Pons (tissue), 1 donor: Measurements from ENCODE around the gene RTF1.
A peak's percentile ranks its signal among the peaks of the same experiment; 100 is the strongest.
"Not testable (repeated sequence)": the region's sequence is repeated elsewhere in the genome, so short reads cannot be mapped to it uniquely, and the experiment has no call there.

Experiments
- DNase-seq: peaks from one replicate; pipeline ENCODE4 v3.0.0-alpha.2; 2016; ENCODE audit warnings: low spot score

Gene RTF1

DNA sequence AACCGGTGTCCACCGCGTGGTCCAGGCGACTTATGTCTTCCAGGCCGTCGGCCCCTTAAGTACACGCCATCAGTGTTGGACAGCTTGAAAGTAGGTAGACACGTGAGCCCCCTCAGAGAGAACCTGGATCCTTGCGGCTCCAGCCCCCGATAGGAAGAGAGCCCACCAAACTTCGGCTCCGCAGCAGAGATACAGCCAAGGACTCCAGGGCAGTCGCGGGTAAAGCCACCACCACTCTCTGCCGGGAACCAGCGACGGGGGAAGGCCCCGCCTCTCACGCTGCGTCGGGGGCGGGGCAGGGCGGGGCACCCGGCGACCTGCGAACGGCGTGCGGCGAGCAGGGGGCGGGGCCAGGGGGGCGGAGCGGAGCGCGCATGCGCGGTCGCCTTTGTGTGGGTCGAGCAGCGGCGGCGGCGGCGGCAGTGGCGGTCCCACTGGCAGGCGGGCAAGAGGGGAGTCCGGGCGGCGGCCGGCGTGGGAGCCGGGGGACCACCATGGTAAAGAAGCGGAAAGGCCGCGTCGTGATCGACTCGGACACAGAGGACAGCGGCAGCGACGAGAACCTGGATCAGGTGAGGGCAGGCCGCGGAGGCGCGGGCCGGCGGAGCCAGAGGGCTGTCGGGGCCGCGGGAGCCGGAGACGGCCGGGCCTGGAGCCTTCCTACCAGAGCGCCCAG is at the start of gene RTF1:
Gene RTF1 (plus strand): TSS at position 354 of the 676 bp plus-strand sequence. CDS start 21 bp downstream, at position 375.
- DNase-seq = peak; percentile 87

DNA sequence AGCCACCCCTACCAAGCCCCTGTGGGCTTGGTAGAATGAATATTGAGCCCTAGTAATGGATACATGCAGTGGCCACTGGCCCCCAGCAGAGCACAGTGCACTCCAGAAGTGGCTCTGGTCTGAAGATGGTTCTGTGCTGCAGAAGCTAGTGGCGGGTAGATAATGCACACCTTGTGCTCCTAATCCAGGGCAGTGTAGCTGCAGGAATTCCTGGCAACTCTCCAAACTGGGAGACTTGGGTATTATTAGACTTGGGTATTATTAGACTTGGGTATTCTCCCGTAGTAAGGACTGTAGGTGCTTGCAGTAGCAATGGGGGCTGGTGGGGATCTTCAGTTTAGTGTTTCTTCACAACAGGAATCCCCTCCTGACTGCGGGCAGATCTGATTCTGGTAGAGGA is 49.5 kb upstream of the RTF1 start:
- no peak for DNase-seq

DNA sequence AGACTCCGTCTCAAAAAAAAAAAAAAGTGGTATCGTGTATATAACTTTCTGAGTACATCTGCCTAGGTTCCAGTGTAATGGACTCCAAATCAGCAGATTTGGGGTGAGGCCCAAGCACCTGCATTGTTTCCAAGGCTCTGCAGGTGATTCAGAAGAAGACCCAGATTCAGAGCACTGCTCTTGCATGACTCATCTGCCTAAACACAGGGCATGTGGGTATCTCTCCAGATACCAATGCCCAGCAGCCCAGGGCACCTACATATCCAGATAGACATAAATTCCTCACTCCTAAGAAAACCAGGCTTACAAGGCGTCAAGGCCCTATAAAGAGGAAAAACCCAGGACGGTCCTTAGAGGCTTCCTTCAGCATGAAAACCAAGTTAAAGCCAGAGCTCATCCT is 38.9 kb upstream of the RTF1 start:
- no peak for DNase-seq

DNA sequence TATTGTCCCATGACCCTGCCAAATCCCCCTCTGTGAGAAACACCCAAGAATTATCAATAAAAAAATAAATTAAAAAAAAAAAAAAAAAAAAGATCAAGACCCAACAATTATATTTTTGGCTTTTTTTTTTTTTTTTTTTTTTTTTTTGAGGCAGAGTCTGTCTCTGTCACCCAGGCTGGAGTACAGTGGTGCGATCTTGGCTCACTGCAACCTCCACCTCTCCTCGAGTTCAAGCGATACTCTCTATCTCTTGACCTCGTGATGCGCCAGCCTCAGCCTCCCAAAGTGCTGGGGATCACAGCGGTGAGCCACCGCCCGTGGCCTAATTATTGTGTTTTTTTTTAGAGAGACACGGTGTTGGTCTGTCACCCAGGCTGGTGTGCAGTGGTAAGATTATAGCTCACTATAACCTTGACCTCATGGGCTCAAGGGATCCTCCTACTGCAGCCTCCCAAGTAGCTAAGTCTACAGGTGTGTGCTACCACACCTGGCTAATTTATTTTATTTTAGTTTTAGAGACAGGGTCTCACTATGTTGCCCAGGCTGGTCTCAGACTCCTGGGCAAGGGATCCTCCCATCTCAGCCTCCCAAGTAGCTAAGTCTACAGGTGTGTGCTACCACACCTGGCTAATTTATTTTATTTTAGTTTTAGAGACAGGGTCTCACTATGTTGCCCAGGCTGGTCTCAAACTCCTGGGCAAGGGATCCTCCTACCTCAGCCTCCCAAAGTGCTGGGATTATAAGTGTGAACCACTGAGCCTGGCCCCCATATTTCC is 32.7 kb upstream of the RTF1 start:
- DNase-seq = not testable (repeated sequence)

DNA sequence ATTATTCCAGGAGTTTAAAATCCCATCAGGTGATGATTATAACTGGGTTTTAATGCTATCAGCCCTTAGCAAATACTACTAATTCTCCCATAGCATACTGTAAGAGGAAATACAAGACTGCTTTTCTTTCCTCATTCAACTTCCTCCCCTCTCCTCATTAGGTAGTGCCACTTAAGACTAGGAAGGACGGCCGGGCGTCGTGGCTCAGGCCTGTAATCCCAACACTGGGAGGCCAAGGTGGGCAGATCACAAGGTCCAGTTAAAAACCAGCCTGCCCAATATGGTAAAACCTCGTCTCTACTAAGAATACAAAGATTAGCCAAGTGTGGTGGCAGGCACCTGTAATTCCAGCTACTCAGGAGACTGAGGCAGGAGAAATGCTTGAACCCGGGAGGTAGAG is 29.2 kb upstream of the RTF1 start:
- DNase-seq = no peak

DNA sequence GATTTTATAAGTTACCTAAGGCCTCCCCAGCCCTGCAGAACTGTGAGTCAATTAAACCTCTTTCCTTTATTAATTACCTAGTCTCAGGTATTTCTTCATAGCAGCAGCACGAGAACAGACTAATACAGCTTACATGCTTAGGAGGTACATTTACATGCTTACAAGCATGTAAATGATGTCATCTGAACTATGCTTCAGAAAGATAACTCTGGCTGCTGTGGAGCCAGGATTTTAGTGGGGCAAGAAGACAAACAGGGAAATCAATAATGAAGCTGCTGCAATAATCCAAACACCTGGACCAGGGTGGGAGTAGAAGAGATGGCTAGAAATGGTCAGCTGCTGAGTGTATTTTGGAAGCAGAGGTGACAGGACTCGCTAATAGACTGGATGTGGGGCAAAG is 24.2 kb upstream of the RTF1 start:
- no peak for DNase-seq

DNA sequence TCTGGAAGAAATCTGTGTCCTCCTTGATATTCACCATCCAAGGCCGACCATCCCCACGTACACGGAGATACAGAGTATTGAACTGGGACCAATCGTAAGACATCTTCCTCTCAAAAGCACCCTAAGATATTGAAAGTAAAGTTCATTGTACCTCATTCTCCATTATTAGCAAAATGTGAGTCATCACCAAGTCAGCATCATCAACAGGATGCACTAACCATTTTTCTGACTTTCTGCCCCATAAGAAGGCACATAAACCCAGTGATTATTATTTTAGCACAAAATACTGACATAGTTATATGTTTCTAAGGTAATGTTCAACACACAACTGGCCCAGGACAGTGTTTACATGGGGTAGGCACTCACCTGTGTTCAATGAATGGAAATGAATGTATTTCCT is 22.0 kb upstream of the RTF1 start:
- no peak for DNase-seq

DNA sequence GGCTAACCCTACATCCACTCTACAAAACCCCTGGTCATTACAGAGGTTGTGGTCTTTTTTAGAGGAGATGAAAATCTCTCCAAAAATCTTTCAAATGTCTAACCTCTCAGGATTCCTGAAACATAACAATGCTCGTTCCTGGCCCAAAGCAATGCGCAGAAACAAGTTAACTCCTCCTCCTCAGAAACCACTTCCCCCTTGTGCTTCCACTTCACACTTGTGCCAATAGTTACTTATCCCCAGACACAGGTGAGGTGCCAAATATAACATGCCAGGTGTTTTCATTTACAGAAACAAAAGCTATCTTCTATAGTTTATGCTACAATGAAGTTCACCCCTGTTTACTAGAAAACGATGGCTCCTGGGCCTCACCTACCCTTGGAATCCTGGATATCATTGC is 20.8 kb upstream of the RTF1 start:
- no peak for DNase-seq

DNA sequence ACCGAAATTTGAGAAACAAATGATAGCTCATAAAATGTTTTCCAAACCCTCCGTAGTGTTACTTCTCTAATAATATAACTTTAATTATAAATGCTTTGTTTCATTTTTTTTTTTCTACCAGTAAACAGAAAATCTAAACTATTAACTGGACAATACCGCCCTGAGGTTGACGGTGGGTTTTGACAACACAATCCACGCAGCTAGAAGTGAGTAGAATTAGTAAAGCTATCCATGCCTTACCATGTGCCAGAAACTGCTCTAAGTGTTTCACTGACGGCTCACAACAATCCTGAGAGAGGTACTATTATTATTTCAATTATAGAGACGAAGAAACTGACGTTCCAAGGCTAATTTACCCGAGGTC is 15.0 kb upstream of the RTF1 start:
- no peak for DNase-seq

DNA sequence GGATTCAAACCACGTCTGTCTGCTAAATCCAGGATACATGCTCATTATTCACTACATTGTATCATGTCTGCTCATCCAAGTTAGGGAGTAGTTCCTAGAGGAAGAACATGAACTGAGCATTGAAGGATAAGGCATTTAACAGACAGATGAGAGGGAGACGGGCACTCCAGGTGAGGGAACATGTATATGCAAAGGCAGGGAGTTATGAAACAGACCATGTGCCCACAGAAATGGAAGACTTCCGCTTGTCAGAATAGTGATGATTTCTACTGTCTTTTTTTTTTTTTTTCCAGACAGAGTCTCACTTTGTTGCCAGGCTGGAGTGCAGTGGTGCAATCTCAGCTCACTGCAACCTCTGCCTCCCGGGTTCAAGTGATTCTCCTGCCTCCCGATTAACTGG is 9.6 kb upstream of the RTF1 start:
- DNase-seq = no peak

DNA sequence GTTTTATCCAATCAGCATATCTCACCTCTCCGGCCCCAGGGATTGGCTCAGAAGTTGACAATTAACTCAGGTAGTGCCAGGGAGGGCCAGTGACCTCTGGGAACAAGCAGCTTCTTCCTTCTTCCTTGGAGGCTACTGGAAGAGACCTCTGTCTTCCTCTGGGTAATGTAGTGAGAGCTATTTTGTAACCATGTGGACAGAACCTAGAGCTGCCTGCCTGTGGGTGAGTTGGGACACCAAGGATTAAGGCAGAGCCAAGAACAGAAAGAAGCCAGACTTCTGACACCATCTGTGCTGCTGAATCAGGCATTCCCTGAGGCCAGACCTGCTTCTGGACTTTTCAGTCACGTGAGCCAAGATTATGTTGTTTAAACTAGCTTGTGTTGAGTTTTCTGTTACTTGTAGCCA is 8.7 kb upstream of the RTF1 start:
- DNase-seq = no peak

DNA sequence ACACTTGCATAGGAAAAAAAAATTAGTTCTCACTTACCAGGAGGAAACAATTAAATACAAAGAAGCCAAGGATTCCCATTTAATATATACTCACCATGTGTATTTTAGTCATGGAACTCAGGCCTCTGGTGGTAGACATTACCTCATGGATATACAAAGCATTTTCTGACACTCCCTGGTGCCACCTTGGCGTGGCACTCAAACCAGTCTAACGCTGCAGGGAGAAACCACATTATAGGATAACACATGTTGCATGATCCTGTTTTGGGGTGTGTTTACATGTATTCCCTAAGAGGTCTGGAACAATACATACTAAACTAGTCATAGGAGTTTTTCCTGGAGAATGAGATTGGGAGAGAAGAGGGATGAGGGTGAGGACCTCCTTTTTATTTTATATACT is 5.9 kb upstream of the RTF1 start:
- no peak for DNase-seq

DNA sequence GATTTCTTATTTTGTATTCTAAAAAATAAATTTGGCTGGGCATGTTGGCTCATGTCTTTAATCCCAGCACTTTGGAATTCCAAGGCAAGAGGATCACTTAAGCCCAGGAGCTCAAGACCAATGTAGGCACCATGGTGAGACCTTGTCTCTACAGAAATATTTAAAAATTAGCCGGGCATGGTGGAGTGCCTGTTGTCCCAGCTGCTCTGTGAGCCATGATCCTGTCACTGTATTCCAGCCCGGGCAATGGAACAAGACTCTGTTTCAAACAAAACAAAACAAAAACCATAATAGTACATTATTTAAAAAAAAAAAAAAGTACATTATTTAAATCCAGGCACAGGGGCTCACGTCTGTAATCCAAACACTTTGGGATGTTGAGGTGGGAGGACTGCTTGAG is 5.5 kb upstream of the RTF1 start:
- DNase-seq = no peak

DNA sequence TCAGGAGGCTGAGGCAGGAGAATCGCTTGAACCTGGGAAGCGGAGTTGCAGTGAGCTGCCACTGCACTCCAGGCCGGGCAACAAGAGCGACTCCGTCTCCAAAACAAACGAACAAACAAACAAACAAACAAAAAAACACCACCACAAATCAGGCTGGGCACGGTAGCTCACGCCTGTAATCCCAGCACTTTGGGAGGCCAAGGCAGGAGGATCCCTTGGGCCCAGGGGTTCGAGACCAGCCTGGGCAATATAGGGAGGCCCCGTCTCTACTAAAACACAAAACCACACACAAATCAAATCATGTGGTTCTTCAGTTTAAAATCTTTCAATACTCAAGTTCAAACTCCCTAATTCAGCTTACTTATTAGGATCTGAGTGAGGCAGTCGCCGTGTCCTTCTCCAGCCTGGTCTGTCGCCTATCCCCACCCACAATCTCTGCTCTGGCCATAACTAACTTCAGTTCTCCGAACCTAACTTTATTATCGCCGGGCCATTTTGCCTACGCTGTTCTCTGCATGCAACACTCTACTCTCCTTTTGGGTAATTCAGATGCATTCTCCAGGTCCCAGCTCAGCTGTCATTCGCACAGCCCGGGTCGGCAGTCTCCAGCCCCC is 660 bp upstream of the RTF1 start:
- DNase-seq = no peak

DNA sequence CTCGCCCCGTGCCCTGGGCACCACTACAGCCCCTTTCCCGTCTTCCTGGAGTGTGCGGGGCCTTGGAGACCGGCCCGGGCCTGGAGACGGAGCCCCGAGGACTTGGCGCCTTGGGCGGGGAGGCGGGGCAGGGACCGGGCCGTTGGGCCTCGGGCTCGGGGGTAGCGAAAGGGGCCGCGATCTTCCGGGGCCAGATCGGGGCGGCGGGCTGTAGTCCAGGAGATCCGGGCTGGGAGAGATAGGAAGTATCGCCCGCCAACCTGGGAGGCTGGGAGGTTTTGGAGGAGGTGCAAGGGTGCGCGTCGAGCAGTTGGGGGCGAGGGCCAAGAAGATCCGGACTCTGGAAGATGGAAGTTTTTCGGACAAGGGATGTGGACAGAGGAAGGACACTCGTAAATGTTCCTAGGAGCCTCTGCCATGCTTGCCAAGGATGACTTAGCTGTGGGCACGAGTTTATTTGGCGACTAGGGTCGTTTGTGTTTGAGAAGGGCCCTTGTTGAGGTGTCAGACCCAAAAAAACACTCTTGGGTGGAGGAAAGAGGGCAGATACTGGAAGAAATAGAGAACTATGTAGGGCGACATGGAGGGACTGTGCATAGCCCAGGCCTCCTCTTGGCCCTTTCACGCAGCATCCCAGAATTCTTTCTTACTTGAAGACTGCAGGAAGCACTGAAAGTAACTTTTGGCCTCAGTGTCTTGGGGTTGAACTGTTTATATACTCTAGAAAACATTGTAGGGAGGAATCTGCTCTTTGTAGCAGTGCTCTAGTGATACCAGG is 712 bp downstream of the RTF1 start:
- no peak for DNase-seq

DNA sequence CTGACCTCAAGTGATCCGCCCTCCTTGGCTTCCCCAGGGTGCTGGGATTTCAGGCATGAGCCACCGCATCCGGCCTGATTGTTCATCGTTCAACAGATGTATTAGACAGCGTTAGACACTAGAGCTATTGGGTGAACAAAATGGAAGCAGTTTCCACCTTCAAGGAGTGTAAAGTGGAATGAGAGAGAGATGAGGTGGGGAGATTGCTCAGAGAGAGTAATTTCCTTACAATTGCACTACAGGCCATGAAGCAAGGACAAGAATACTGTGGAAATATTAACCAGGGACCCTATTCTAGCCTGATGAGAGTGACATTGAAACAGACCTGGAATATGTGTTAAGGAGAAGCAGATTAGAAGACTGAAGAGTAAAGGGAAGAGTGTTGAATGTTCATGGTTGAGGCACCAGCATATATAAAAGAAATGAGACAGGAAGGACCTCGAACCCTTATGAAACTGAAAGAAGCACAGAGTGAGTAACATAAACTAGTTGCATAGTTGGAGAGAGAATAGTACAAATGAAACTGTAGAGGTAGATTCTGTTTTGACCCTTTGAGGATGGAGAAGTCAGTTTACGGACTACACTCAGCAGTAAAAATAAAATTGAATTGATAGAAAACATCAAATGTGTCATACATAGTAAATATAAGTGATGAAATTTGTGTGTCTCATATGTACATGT is 7.2 kb downstream of the RTF1 start:
- DNase-seq = no peak

DNA sequence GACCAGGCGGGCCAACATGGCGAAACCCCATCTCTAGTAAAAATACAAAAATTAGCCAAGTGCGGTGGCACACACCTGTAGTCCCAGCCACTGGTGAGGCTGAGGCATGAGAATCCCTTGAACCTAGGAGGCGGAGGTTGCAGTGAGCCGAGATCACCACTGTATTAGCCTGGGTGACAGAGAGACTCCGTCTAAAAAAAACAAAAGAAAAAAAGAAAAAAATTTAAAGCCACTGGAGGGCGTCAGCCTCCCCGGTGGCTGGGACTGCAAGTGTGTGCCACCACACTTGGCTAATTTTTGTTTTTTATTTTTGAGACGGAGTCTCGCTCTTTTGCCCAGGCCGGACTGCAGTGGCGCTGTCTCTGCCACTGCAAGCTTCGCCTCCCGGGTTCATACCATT is 7.9 kb downstream of the RTF1 start:
- no peak for DNase-seq

DNA sequence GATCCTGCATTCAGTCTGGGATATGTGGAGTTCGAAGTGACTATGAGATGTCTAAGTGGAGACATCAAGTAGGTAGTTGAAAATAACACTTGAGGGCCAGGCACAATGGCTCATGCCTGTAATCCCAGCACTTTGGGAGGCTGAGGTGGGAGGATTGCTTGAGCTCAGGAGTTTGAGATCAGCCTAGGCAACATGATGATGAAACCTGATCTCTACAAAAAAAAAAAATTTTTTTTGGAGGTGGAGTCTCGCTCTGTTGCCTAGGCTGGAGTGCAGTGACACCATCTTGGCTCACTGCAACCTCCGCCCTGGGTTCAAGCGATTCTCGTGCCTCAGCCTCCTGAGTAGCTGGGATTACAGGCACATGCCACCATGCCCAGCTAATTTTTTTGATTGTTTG is 9.0 kb downstream of the RTF1 start:
- not testable (repeated sequence) for DNase-seq

DNA sequence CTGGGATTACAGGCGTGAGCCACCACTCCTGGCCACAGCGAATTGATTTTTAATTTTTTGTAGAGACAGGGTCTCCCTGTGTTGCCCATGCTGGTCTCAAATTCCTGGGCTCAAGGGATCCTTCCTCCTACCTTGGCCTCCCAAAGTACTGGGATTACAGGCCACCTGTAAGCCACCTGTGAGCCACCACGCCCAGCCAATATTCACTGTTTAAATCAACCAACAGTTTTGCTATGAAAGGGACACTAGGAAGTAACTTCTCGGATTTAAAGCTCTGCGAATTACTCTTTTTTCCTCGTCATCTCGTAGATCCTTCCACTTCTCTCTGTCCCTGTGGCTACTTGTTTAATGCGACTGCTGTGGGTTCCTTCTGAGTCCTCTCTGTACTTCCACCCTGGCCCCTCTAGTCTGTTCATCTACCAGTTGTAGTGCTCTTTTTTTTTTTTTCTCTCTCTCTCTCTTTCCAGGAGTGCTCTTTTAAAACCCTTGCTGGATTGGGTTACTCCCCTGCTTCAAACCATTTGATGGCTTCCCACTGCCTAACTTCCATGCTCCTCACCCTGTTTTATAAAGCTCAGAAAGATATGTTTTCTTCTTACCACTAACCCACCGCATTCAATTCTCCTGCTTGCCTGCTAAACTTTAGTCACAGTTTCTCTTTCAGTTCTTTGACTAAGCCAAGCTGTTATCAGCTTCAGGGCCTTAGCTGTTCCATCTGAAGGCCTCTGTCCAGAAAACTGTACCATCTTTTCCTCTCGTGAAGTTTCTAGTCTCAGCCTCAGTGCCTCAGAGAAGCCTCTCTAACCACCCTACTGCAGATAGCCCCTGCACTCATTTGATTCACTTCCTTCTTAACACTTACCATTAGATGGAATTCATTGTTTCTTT is 12.4 kb downstream of the RTF1 start:
- DNase-seq = no peak

DNA sequence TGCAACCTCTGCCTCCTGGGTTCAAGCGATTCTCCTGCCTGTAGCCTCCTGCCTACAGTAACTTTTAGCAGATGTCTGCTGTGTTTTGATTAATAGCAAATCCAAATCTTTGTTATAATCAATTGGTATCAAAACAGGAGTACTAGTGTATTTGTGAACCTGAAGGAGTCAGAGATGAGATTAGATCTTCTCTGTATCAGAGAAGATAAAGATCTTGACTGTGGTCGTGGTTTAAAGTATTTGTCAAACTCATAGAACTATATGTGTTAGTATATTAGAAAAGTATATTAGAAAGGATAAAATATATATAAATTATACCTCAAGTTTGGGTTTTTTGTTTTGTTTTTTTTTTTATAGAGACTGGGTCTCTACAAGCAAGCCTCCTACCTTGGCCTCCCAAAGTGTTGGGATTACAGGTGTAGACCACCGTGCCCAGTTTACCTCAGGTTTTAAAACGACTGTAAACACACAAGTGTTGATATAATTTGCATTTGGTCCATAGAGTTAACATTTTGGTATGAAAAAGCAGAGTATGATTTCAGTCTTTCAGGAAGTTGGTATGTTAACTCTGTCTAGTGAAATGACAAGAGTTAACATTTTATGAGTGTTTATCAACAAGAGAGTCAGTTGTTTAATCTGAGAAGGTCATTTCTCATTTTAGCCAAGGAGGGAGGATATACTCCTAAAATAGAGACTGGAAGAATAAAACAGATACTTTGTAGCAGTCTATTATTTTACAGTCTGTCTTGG is 18.3 kb downstream of the RTF1 start:
- no peak for DNase-seq
